ENCODE data around the gene TSPAN18.

The TSPAN18 gene

GRCh38 chr11:44930588-44931302, 204.0 kb downstream of the TSPAN18 start:
- DNase-seq: no peak

- no peak for DNase-seq
These were observed 204.7 kb downstream of the TSPAN18 start for GRCh38 chr11:44931466-44931865.

GRCh38 chr11:44934110-44934509, 207.3 kb downstream of the TSPAN18 start:
- no peak for DNase-seq

- no peak for DNase-seq
These were observed 208.0 kb downstream of the TSPAN18 start for GRCh38 chr11:44934735-44935250.

GRCh38 chr11:44936525-44936924, 209.8 kb downstream of the TSPAN18 start:
- peak; percentile 81 for DNase-seq

- DNase-seq: no peak
These were observed 210.3 kb downstream of the TSPAN18 start for GRCh38 chr11:44936951-44937543.

GRCh38 chr11:44938066-44938691, 211.4 kb downstream of the TSPAN18 start:
- no peak for DNase-seq

GRCh38 chr11:44939673-44940395, 213.1 kb downstream of the TSPAN18 start:
- no peak for DNase-seq

- no peak for DNase-seq
These were observed 213.6 kb downstream of the TSPAN18 start for GRCh38 chr11:44940404-44940803.

- no peak for DNase-seq
These were observed 214.1 kb downstream of the TSPAN18 start for GRCh38 chr11:44940835-44941234.

GRCh38 chr11:44941259-44942021, 214.7 kb downstream of the TSPAN18 start:
- DNase-seq: no peak

GRCh38 chr11:44942029-44942955, 215.5 kb downstream of the TSPAN18 start:
- DNase-seq: no peak

GRCh38 chr11:44943118-44943517, 216.4 kb downstream of the TSPAN18 start:
- DNase-seq: peak; percentile 27

- no peak for DNase-seq
These were observed 216.9 kb downstream of the TSPAN18 start for GRCh38 chr11:44943696-44944095.

GRCh38 chr11:44944181-44944852, 217.6 kb downstream of the TSPAN18 start:
- DNase-seq: no peak

GRCh38 chr11:44944853-44945235, 218.1 kb downstream of the TSPAN18 start:
- DNase-seq: no peak

- DNase-seq: no peak
These were observed 218.9 kb downstream of the TSPAN18 start for GRCh38 chr11:44945666-44946065.

GRCh38 chr11:44946263-44946662, 219.5 kb downstream of the TSPAN18 start:
- DNase-seq: no peak

- no peak for DNase-seq
These were observed 220.4 kb downstream of the TSPAN18 start for GRCh38 chr11:44947114-44947513.

GRCh38 chr11:44948155-44948554, 221.4 kb downstream of the TSPAN18 start:
- no peak for DNase-seq

Data from stimulated activated CD4-positive, alpha-beta T cell treated with anti-CD3 and anti-CD28 coated beads, Interleukin-12 subunit alpha, Interleukin-12 subunit beta, amount 100 ng/mL, for 4 hours (primary cell).